HL-60/S4 treated with retinoic acid at 250 ng/mL for 4 days and 3 days (cell line): ENCODE measurements around the gene OR7A5.
"Not testable (repeated sequence)": the region's sequence is repeated elsewhere in the genome, so short reads cannot be mapped to it uniquely, and the experiment has no call there.

Experiments
- in situ Hi-C: fragments of 300-500 bp; cut with MboI; formaldehyde crosslinking; loops from 2 replicates; pipeline ENCODE4 v1.7.0; 2022; ENCODE audit warnings: low sequenced_read_pairs

Gene OR7A5

GRCh38 chr19:14835011-14835410, at the start of gene OR7A5, which contains the start of gene OR7C1:
TSS of gene OR7A5 (minus strand) at chr19:14835185. CDS start at chr19:14828241, 6,944 bp downstream.
TSS of gene OR7C1 (minus strand) at chr19:14835185. CDS start at chr19:14800136, 35,049 bp downstream.
- in situ Hi-C loops = no loop called here

GRCh38 chr19:14871619-14872230, 36.7 kb upstream of the OR7A5 start:
- in situ Hi-C loops = no loop called here

DNA sequence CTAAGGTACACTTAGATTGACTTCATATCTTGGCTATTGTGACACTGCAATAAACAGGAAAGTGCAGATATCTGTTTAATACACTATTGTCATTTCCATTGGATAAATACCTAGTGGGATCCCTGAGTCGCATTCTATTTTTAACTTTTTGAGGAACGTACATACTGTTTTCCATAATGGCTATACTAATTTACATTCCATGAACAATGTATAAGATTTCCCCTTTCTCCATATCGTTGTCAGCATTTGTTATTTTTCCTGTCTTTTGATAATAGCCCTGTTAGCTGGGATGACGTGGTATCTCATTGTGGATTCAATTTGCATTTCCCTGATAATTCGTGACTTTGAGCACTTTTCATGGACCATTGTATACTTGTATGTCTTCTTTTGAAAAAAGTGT, 33.5 kb upstream of the OR7A5 start:
- in situ Hi-C loops = no loop called here

DNA sequence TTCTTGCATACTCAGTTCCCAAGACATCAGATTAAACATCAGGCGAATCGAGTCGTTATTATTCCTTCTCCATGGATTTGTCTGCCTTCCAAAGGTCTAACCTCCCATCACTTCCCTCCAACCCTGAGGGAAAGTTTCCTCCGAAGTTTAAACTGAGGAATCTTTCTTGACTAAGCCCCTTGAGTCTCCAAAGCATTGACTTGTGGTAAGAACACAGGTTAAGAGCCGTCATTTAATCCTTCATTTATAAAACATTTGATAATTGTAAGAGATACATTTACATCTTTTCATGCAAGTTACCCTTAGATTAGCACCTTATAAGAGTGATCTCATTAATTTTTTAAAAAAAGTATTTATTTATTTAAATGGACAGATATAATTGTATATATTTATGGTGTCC, 13.8 kb upstream of the OR7A5 start, which contains the start of gene OR7A10:
Gene OR7A10 (minus strand): TSS at position 101 of the 400 bp plus-strand sequence. CDS start 7,045 bp downstream, outside the sequence.
- in situ Hi-C loops = no loop called here

- in situ Hi-C loops = no loop called here
These were observed 8.6 kb upstream of the OR7A5 start for GRCh38 chr19:14843578-14843977.

GRCh38 chr19:14843169-14843568, 8.2 kb upstream of the OR7A5 start:
- in situ Hi-C loops = no loop called here

- in situ Hi-C loops = no loop called here
These were observed 5.2 kb upstream of the OR7A5 start for GRCh38 chr19:14840206-14840605.

DNA sequence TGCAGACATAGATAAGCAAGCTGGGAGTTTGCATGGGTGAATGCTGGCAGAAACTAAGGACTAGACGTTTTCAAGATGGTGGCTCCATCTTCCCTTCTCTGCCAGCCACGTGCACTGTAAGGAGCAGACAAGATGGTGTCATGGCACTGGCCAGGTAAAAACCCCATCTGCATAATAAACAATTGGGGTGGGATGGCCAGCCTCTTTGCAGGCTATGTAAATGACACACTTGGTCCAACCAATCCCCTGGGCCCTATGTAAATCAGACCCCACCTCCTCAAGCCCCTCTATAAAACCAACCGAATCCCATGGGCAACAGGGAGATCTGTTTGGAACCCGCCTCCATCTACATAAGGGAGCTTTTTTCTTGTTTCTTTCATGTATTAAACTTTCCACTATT, 2.4 kb upstream of the OR7A5 start:
- in situ Hi-C loops = no loop called here

- in situ Hi-C loops = no loop called here
These were observed 4.3 kb downstream of the OR7A5 start for GRCh38 chr19:14830702-14831101.

DNA sequence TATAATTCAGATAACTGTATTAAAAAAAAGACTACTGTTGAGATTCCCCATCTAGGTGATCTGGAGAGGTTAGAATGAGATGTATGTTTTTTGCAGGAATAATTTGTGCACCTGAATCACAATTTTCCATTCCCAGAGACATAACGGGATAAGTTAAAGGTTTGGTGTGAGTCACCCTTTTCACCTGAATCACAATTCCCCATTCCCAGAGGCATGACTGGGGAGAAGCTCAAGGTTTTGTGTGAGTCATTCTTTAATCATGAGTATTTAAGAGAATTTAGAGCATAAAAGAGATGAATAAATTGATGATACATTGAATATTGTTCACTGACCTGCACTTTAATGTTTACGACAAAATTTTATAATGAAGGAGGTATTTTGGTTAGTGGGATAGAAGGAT, 9.0 kb downstream of the OR7A5 start:
- in situ Hi-C loops = no loop called here

- in situ Hi-C loops = no loop called here
These were observed 13.0 kb downstream of the OR7A5 start for GRCh38 chr19:14821937-14822336.

- in situ Hi-C loops = no loop called here
These were observed 16.4 kb downstream of the OR7A5 start for GRCh38 chr19:14818588-14818987.

DNA sequence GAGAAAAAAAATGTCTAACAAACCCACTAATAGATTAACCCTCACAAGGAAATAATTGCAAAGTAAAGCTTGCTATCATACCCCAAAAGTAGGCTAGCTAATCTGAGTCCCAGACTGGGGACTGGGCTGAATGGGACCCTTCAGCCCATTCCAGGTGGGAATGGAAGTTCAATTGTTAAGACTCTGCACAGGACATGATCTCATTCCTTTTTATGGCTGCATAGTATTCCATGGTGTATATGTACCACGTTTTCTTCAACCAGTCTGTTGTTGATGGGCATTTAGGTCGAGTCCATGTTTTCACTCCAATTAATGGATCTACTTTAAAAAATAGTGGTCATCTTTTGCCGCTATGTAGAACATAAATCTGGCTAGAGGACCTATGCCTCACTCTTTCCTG, 17.9 kb downstream of the OR7A5 start:
- in situ Hi-C loops = no loop called here

DNA sequence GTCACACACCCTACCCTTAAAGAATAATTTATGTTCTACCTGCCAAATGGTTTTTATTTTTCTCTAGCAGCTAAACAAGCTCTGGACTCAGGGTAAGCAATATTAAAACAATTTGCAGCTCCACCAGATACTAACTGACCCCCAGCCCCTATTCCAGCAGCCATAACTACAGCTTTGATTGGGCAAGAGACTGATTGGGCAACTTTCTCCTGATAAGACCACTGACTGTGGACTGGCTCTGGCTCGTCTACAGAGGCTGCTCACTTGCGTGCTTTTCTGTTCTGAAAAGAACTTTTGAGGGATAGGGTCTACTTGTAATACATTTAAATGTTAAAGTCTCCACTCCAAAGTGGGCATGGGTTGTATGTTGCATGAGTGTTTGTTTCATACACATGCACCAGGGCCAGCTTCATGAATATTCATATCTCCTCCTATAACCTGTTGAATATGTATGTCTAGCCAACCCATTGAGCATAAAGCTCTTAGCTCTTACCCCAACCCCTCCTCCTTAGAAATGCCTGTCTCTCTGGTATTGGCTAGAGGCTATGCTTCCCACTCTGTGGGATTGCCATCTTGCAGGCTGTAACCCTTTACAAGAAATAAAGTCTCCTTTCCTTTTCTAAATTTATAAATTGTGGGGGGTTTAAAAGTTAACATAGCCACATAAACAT, 19.9 kb downstream of the OR7A5 start:
- in situ Hi-C loops = no loop called here

DNA sequence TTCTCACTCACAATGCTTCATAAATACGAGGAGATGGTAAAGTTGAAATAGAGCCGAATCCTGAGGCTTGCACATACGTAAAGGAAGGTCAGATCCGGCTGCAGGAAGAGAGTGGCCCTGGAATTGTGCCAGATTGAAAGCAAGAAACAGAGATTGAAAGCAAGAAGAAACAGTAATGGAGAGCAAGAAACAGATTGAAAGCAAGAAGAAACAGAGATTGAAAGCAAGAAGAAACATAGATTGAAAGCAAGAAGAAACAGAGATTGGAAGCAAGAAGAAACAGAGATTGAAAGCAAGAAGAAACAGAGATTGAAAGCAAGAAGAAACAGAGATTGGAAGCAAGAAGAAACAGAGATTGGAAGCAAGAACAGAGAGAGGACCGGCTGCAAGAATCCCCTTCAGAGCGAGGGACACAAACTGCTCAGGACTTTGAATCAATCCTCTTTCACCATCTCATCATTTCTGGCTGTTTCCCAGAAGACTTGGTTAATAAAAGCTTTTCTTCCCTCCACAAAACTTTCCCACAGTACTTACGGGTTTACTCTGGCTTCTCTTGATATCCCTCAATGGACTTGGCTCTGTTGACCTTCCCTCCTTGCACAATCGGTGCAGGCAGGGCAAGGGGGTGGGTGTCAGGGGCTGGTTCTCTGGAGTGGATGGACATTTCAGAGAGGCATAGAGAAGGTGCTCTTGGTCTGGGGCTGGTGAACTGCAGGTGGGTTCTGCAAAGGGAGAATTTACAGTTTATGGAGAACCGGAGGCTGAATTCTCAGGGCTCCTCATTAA, 25.5 kb downstream of the OR7A5 start:
- in situ Hi-C loops = no loop called here

GRCh38 chr19:14804765-14805164, 30.2 kb downstream of the OR7A5 start:
- in situ Hi-C loops = no loop called here

DNA sequence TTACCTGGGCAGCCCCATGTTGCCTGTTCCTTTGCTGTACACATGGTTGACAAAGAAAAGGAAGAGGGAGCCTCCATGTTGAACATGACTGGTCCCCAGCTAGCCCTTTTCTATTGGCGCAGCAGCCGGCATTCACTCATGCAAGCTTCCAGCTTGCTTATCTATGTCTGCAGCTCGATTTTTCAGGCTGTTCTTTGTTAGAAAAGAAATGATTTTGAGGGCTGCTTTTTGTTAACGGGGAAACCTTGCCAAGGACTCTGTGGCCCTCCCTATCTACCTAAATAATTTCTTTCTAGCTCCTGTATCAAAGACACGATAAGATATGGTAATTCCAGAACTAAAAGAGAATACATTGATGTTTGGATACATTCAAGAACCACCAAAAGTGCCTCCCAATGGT, 36.2 kb downstream of the OR7A5 start:
- in situ Hi-C loops = no loop called here

DNA sequence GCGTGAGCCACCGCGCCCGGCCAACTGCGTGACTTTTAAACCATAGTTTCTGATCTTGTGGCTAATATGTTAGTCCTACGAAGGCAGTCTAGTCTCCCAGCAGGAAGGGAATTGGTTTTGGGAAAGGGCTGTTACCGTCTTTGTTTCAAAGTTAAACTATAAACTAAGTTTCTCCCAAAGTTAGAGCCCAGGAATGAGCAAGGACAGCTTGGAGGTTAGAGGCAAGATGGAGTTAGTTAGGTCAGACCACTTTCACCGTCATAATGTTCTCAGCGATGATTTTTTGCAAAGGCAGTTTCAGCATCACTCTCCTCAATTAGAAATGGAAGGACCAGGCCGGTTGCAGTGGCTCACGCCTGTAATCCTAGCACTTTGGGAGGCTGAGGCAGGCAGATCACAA, 39.0 kb downstream of the OR7A5 start:
- in situ Hi-C loops = no loop called here

DNA sequence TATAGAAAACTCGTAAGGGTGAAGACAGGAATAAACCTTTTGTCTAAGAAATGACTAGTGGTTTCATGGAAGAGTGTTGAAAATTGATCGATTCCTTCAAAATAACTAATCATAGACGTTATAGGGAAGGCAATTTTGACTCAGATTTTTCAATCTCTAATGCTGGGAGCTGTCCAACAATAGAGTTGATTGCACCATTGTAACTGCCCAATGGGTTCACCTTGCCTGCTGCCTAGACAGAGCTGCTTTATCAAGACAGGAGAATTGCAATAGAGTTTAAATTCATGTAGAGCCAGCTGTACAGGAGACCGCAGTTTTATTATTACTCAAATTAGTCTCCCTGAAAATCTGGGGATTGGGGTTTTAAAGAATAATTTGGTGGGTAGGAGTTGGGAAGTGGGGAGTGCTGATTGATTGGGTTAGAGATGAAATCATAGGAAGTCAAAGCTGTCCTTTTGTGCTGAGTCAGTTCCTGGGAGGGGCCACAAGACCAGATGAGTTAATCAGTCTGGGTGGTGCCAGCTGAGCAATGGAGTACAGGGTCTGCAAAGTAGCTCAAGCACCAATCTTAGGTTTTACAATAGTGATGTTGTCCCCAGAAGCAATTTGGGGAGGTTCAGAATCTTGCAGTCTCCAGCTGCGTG, 39.8 kb downstream of the OR7A5 start:
- in situ Hi-C loops = no loop called here

DNA sequence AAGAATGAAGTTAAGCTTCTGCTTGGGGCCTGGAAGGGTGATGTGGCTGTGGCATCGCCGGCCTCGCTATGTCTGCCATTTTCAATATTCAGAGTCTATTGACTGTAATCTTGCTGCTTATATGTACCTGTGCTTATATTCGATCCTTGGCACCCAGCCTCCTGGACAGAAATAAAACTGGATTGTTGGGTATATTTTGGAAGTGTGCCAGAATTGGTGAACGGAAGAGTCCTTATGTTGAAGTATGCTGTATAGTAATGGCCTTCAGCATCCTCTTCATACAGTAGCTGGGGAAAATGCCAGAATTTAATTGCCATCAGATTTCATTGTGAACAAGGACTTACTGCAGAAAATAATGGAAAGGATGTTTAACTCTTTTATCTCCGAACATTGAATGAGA, 42.7 kb downstream of the OR7A5 start:
- in situ Hi-C loops = not testable (repeated sequence)

DNA sequence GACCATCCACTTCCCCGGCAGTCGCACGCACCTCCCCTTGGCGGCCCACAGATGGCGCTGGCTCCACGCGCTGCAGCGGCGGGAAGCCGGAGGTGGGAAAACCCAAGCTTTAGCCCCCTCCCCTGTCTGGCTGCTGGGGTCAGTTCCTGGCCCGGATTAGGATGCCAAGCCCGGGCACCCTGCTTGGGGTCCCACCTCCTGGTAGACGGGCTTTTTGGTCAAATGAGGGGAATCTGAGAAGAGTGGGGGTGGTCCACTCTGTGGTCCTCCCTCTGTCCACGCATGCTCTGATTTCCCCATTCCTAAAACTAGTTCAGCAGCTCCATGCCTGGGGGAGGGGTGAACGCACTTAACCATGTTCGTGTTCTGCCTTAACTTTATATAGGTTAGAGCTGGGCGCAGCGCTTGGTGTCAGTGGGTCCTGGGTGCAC, 48.5 kb downstream of the OR7A5 start:
- in situ Hi-C loops = no loop called here
